ENCODE data around the gene ASB1. TPM values are rescaled to one million over a fixed set of nuclear protein-coding genes. Genes with fewer than 3 reads are reported as not detected.

The ASB1 gene
- total RNA-seq, 3 donors from 2014 or later: 23.5 to 41.7 (median 24.6) TPM

GRCh38 chr2:238476258-238476657 is 49.5 kb downstream of the ASB1 start:
- Histone ChIP-seq H3K4me3 (no peak overlapping the region), H3K4me1 (ENCODE audit: low read depth) (no peaks in the 10 kb centered on the region), H3K9me3 (peaks cover 42% of the 10 kb centered on the region), H3K36me3 (ENCODE audit: low read depth) (no peaks in the 10 kb centered on the region)
- ATAC-seq (no peak), DNase-seq (no peak)
- no peak for TF ChIP-seq CTCF (IDR thresholded peaks at IDR 0.05)
- intact Hi-C loops (cut with DNase I, micrococcal nuclease): no loop called here

GRCh38 chr2:238478216-238478615 is 51.5 kb downstream of the ASB1 start:
- intact Hi-C loops (cut with DNase I, micrococcal nuclease): no loop called here
- no peak for TF ChIP-seq CTCF (IDR thresholded peaks at IDR 0.05)
- no peak for DNase-seq

GRCh38 chr2:238479847-238480246 is 53.1 kb downstream of the ASB1 start:
- Histone ChIP-seq H3K36me3 (ENCODE audit: low read depth) (no peaks in the 10 kb centered on the region), H3K4me3 (no peak overlapping the region), H3K4me1 (ENCODE audit: low read depth) (no peaks in the 10 kb centered on the region), H3K9me3 (peaks cover 16% of the 10 kb centered on the region)
- no peak for TF ChIP-seq CTCF (IDR thresholded peaks at IDR 0.05)
- no peak for DNase-seq
- no peak for ATAC-seq
- intact Hi-C loops (cut with DNase I, micrococcal nuclease): no loop called here

More at GRCh38 chr2:238478216-238478615, 51.5 kb downstream of the ASB1 start:
- Histone ChIP-seq H3K36me3 (ENCODE audit: low read depth) (no peaks in the 10 kb centered on the region), H3K4me1 (ENCODE audit: low read depth) (no peaks in the 10 kb centered on the region), H3K4me3 (no peak overlapping the region), H3K9me3 (peaks cover 26% of the 10 kb centered on the region)
- ATAC-seq: no peak

GRCh38 chr2:238483021-238483420 is 56.3 kb downstream of the ASB1 start:
- peaks cover 16% of the 10 kb centered on the region for H3K9me3 ChIP-seq
- no peaks in the 10 kb centered on the region for H3K4me1 ChIP-seq (ENCODE audit: low read depth)
- H3K36me3 ChIP-seq (ENCODE audit: low read depth): no peaks in the 10 kb centered on the region
- no peak for TF ChIP-seq CTCF (IDR thresholded peaks at IDR 0.05)
- ATAC-seq: no peak
- no peak for DNase-seq
- no peak overlapping the region for H3K4me3 ChIP-seq
- intact Hi-C loops (cut with DNase I, micrococcal nuclease): no loop called here

- no peak for ATAC-seq
- no peak for TF ChIP-seq CTCF (IDR thresholded peaks at IDR 0.05)
- H3K9me3 ChIP-seq: peaks cover 16% of the 10 kb centered on the region
- H3K4me3 ChIP-seq: no peak overlapping the region
- intact Hi-C loops (cut with DNase I, micrococcal nuclease): no loop called here
- H3K4me1 ChIP-seq (ENCODE audit: low read depth): no peaks in the 10 kb centered on the region
- no peaks in the 10 kb centered on the region for H3K36me3 ChIP-seq (ENCODE audit: low read depth)
- DNase-seq: no peak
Measured at GRCh38 chr2:238483656-238484055, 56.9 kb downstream of the ASB1 start.

Data from mucosa of descending colon (tissue), 3 donors.